HepG2 (cell line): ENCODE data around the gene AIF1. TPM values are rescaled to one million over a fixed set of nuclear protein-coding genes. Genes with fewer than 3 reads are reported as not detected.
A peak's percentile ranks its signal among the peaks of the same experiment; 100 is the strongest.

Source experiments
- ARNT2 ChIP-seq: sonication (generic); formaldehyde crosslinking; IDR thresholded peaks from 2 replicates; pipeline ENCODE4 v1.8.0; 2022; ENCODE audit warnings: mild to moderate bottlenecking, low read depth, missing genetic modification reagents, moderate library complexity
- ETS1 ChIP-seq: sonication (generic); formaldehyde crosslinking; IDR thresholded peaks from 2 replicates; pipeline ENCODE4 v1.4.0; 2020; ENCODE audit warnings: missing genetic modification reagents
- KDM5B ChIP-seq: sonication (generic); formaldehyde crosslinking; IDR thresholded peaks from 2 replicates; pipeline ENCODE4 v1.4.0; 2020; ENCODE audit warnings: missing genetic modification reagents, mild to moderate bottlenecking, borderline replicate concordance
- KLF16 ChIP-seq, 2 experiments: sonication (generic) in 1 of 2; formaldehyde crosslinking in 1 of 2; IDR thresholded peaks; 2 replicates each; pipeline versions ENCODE4 v1.6.1 to v1.8.0; 2016 to 2023; ENCODE audit warnings: missing genetic modification reagents in 2 of 2, missing compliant biosample characterization in 1 of 2
- NFIC ChIP-seq: IDR thresholded peaks from 2 replicates; pipeline ENCODE4 v1.6.1; 2012; ENCODE audit warnings: mild to moderate bottlenecking, low read length, inconsistent platforms
- NR2F6 ChIP-seq, 2 experiments: IDR thresholded peaks; 2 replicates each; pipeline ENCODE4 v1.6.1; 2016; ENCODE audit warnings: antibody characterized with exemption in 1 of 2, mild to moderate bottlenecking in 1 of 2
- TARDBP ChIP-seq: sonication (generic); formaldehyde crosslinking; IDR thresholded peaks from 2 replicates; pipeline ENCODE4 v1.8.0; 2022; ENCODE audit warnings: mild to moderate bottlenecking, missing genetic modification reagents
- TBX3 ChIP-seq: fragments of 450-650 bp; IDR thresholded peaks from 2 replicates; pipeline ENCODE4 v1.6.1; 2017; ENCODE audit warnings: antibody characterized with exemption, mild to moderate bottlenecking, inconsistent platforms, borderline replicate concordance
- TFE3 ChIP-seq: IDR thresholded peaks from 2 replicates; pipeline ENCODE4 v1.6.1; 2016
- ZBTB38 ChIP-seq: sonication (generic); formaldehyde crosslinking; IDR thresholded peaks from 2 replicates; pipeline ENCODE4 v1.5.1; 2020; ENCODE audit warnings: mild to moderate bottlenecking, missing genetic modification reagents
- ZBTB49 ChIP-seq: sonication (generic); formaldehyde crosslinking; IDR thresholded peaks from 2 replicates; pipeline ENCODE4 v1.4.0; 2020; ENCODE audit warnings: missing genetic modification reagents, borderline replicate concordance
- ZMAT5 ChIP-seq: sonication (generic); formaldehyde crosslinking; IDR thresholded peaks from 2 replicates; pipeline ENCODE4 v1.5.0; 2020; ENCODE audit warnings: mild to moderate bottlenecking, low read depth, missing genetic modification reagents, borderline replicate concordance
- ZNF180 ChIP-seq: sonication (generic); formaldehyde crosslinking; IDR thresholded peaks from 2 replicates; pipeline ENCODE4 v1.4.0; 2020; ENCODE audit warnings: low read depth, missing genetic modification reagents, borderline replicate concordance
- ZNF235 ChIP-seq: sonication (generic); formaldehyde crosslinking; IDR thresholded peaks from 2 replicates; pipeline ENCODE4 v1.8.1; 2023; ENCODE audit warnings: mild to moderate bottlenecking, missing genetic modification reagents, borderline replicate concordance
- ZNF24 ChIP-seq: fragments of 450-650 bp; IDR thresholded peaks from 2 replicates; pipeline ENCODE4 v1.6.1; 2017; ENCODE audit warnings: antibody characterized with exemption, mild to moderate bottlenecking
- ZNF766 ChIP-seq: sonication (generic); formaldehyde crosslinking; IDR thresholded peaks from 2 replicates; pipeline ENCODE4 v1.5.0; 2020; ENCODE audit warnings: missing genetic modification reagents, borderline replicate concordance
- ZNF816 ChIP-seq: sonication (generic); formaldehyde crosslinking; IDR thresholded peaks from 2 replicates; pipeline ENCODE4 v1.8.0; 2022; ENCODE audit warnings: missing genetic modification reagents, mild to moderate bottlenecking, borderline replicate concordance
- ZNF83 ChIP-seq: sonication (generic); formaldehyde crosslinking; IDR thresholded peaks from 2 replicates; pipeline ENCODE4 v1.4.0; 2020; ENCODE audit warnings: missing genetic modification reagents, mild to moderate bottlenecking, borderline replicate concordance
- ZSCAN5A ChIP-seq: sonication (generic); formaldehyde crosslinking; IDR thresholded peaks from 2 replicates; pipeline ENCODE4 v1.8.0; 2022; ENCODE audit warnings: mild to moderate bottlenecking, missing genetic modification reagents, borderline replicate concordance
- polyA plus RNA-seq, 8 experiments: library from polyadenylated mRNA; depleted of rRNA in 3 of 8; stranded (reverse) in 7 of 8; unstranded in 1 of 8; fragments of >200 nt; fragmentation: Illumina TruSeq in 4 of 8; extraction: Trizol in 4 of 8; gene quantifications; 2 replicates each; pipeline versions ENCODE4 v1.2.1 to v1.2.3, GENCODE V29; 2011 to 2016; ENCODE audit warnings: low read depth in 4 of 8, missing spikeins in 1 of 8, mixed read lengths in 1 of 8; ENCODE audit not compliant: insufficient read depth in 1 of 8
- total RNA-seq, 5 experiments: library from RNA; depleted of rRNA; stranded (reverse); fragments of >200 nt; fragmentation: Illumina TruSeq; extraction: Trizol; gene quantifications; 2 replicates each; pipeline ENCODE4 v1.2.3, GENCODE V29; 2016; ENCODE audit warnings: low read depth in 1 of 5

Gene AIF1
- total and polyA plus RNA-seq, 2 of the 13 experiments (the other 11 are each of a cell fraction or from before 2014, with no cell fraction given): 1.5 TPM; not detected in 1

GRCh38 chr6:31660381-31661261 lies 45.6 kb downstream of the AIF1 start, which contains the start of gene C6orf47 (continued):
- peak; percentile 92; the same call in 1 of the 2 replicates for TF ChIP-seq ETS1
- TF ChIP-seq ZNF235: no peak
- peak; percentile 27; the same call in 1 of the 2 replicates for TF ChIP-seq TFE3 (CRISPR knock-in tag)
- no peak for TF ChIP-seq ZNF180
- no peak for TF ChIP-seq ZMAT5 (CRISPR knock-in tag)
- TF ChIP-seq ZNF766 (CRISPR knock-in tag): peak; percentile 87; the same call in 1 of the 2 replicates
- no peak for TF ChIP-seq ZBTB49 (CRISPR knock-in tag)
- TF ChIP-seq ZNF816 (CRISPR knock-in tag): peak; percentile 85; the same call in 1 of the 2 replicates
- TF ChIP-seq KLF16 (CRISPR knock-in tag; IDR thresholded peaks at IDR 0.05): peak in 1 of 2 experiments; percentile 94; a peak in 1 of 4 replicates
- TF ChIP-seq TBX3: no peak
- TF ChIP-seq ZNF24: no peak
- peak; percentile 77 for TF ChIP-seq ZBTB38
- peak; percentile 91 for TF ChIP-seq KDM5B
- peak; percentile 89 for TF ChIP-seq ARNT2
- no peak; the same call in 1 of the 2 replicates for TF ChIP-seq NR2F6 (IDR thresholded peaks at IDR 0.05)
- TF ChIP-seq NR2F6 (CRISPR knock-in tag; IDR thresholded peaks at IDR 0.05): 0 out of 2 replicates have a peak, but pooled peaks have one; percentile 8
- TF ChIP-seq NFIC: no peak
- TF ChIP-seq TARDBP (CRISPR knock-in tag): peak; percentile 70
- peak; percentile 86; the same call in 1 of the 2 replicates for TF ChIP-seq ZNF83
- TF ChIP-seq ZSCAN5A (CRISPR knock-in tag): peak; percentile 68
